Colonic mucosa (tissue), 4 donors: ENCODE data around the gene ABHD4. TPM values are rescaled to one million over a fixed set of nuclear protein-coding genes. Genes with fewer than 3 reads are reported as not detected.

ENCODE experiments used
- DNase-seq: peaks from one replicate; pipeline ENCODE4 v3.0.0-alpha.2; 2020
- H3K27ac ChIP-seq: fragments of 200-600 bp; one replicate; pipeline ENCODE4 v1.8.0; 2021
- H3K27me3 ChIP-seq: fragments of 200-600 bp; one replicate; pipeline ENCODE4 v1.8.0; 2021
- H3K36me3 ChIP-seq: fragments of 200-600 bp; one replicate; pipeline ENCODE4 v1.8.0; 2021
- H3K4me1 ChIP-seq: fragments of 200-600 bp; one replicate; pipeline ENCODE4 v1.8.0; 2021; ENCODE audit warnings: mild to moderate bottlenecking
- H3K4me3 ChIP-seq: fragments of 200-600 bp; one replicate; pipeline ENCODE4 v1.8.0; 2021
- H3K9ac ChIP-seq, 2 donors: one replicate each; pipeline ENCODE4 v1.7.0; 2013; ENCODE audit warnings: control low read depth in 2 of 2, low read depth in 2 of 2, low read length in 2 of 2
- H3K9me3 ChIP-seq: fragments of 200-600 bp; one replicate; pipeline ENCODE4 v1.8.0; 2021
- intact Hi-C: fragments of 100-400 bp; cut with DNase I; formaldehyde crosslinking; loops from one replicate; pipeline ENCODE4 v1.14.1; 2022
- total RNA-seq, 2 donors: library from RNA; stranded (reverse); fragmentation: NEBNext Ultra II Directional in 1 of 2; extraction: Animal tissue kit (Norgen Biotek cat#: 25700) in 1 of 2; gene quantifications; one replicate each; pipeline ENCODE4 v1.2.1, GENCODE V29; 2021
- TF ChIP-seq, protein P1 (sequence below): fragments of 200-600 bp; IDR thresholded peaks from one replicate; pipeline ENCODE4 v1.8.0; 2022; ENCODE audit warnings: antibody characterized with exemption, mild to moderate bottlenecking
- donor health status: healthy.
- donor health status: DM: no; HTN: no; CAD: no.
- donor health status: DM: no; HTN: no; CAD: no.

ABHD4 gene
- total RNA-seq, 2 donors from 2014 or later = 14.5 to 32.4 TPM

DNA sequence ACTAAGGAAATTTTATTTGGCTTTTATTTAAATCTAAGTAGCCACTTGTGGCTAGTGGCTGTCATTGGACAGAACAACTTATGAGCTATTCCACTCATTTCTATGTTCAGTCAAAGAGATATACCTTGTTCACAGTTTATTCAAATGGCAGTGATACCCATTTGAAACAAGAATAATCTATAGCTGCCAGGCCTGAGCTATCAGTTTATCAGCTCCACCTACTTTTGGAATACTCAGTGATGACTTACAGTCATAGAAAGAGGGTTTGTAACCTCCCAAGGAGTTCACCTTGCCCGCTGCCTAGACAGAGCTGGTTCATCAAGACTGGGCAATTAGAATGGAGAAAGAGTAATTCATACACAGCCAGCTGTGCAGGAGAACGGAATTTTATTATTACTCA is 4.5 kb upstream of the ABHD4 start:
- intact Hi-C loops = no loop called here
- Histone ChIP-seq H3K9me3 (no peaks in the 10 kb centered on the region), H3K27ac (no peak overlapping the region), H3K4me3 (no peak overlapping the region), H3K9ac (no peak overlapping the region), H3K36me3 (no peaks in the 10 kb centered on the region), H3K27me3 (no peaks in the 10 kb centered on the region), H3K4me1 (no peaks in the 10 kb centered on the region)
- no peak for DNase-seq
- TF ChIP-seq, protein P1, sequence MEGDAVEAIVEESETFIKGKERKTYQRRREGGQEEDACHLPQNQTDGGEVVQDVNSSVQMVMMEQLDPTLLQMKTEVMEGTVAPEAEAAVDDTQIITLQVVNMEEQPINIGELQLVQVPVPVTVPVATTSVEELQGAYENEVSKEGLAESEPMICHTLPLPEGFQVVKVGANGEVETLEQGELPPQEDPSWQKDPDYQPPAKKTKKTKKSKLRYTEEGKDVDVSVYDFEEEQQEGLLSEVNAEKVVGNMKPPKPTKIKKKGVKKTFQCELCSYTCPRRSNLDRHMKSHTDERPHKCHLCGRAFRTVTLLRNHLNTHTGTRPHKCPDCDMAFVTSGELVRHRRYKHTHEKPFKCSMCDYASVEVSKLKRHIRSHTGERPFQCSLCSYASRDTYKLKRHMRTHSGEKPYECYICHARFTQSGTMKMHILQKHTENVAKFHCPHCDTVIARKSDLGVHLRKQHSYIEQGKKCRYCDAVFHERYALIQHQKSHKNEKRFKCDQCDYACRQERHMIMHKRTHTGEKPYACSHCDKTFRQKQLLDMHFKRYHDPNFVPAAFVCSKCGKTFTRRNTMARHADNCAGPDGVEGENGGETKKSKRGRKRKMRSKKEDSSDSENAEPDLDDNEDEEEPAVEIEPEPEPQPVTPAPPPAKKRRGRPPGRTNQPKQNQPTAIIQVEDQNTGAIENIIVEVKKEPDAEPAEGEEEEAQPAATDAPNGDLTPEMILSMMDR = no peak

DNA sequence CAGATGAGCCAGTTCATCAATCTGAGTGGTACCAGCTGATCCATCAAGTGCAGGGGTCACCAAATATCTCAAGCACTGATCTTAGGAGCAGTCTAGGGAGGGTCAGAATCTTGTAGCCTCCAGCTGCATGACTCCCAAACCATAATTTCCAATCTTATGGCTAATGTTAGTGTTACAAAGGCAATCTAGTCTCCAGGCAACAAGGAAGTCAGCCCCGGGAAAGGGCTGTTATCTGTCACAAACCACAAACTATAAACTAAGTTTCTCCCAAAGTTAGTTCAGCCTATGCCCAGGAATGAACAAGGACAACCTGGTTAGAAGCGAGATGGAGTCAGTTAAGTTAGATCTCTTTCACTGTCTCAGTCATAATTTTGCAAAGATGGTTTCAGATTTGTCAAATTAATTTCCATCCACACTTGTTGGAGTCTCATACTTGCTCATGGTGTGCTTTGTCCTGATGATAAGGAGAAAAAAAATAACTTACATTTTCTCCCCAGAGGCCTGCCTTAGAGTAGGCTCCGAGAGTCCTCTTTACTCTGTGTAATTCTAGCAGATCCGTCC is 3.9 kb upstream of the ABHD4 start:
- DNase-seq = no peak
- Histone ChIP-seq H3K9ac (no peak overlapping the region), H3K9me3 (no peaks in the 10 kb centered on the region), H3K36me3 (no peaks in the 10 kb centered on the region), H3K27me3 (no peaks in the 10 kb centered on the region), H3K4me1 (no peaks in the 10 kb centered on the region), H3K4me3 (no peak overlapping the region), H3K27ac (no peak overlapping the region)
- intact Hi-C loops = no loop called here
- TF ChIP-seq, protein P1 = no peak

DNA sequence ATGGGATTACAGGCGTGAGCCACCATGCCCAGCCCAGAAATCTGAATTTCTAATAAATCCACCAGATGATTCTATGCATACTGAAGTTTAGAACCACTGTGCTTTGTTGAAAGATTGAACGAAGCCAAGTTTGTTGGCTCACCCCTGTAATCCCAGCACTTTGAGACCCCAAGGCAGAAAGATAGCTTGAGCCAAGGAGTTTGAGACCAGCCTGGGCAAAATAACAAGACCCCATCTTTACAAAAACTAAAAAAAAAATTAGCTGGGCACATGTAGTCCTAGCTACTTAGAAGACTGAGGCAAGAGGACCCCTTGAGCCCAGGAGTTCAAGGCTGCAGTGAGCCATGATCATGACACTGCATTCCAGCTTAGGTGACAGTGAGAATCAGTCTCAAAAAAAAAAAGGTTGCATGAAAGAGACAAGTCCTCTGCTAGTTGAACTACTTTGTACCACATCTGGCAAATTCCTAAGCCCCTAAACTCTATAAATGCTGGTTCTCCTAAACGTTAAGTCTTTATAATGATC is 1.7 kb upstream of the ABHD4 start:
- intact Hi-C loops = no loop called here
- TF ChIP-seq, protein P1 = no peak
- H3K4me3 ChIP-seq = no peak overlapping the region
- no peaks in the 10 kb centered on the region for H3K36me3 ChIP-seq
- no peaks in the 10 kb centered on the region for H3K9me3 ChIP-seq
- no peak overlapping the region for H3K9ac ChIP-seq
- no peak overlapping the region for H3K27ac ChIP-seq
- DNase-seq = no peak
- H3K4me1 ChIP-seq = no peaks in the 10 kb centered on the region
- no peaks in the 10 kb centered on the region for H3K27me3 ChIP-seq

GRCh38 chr14:22597265-22597664 is 835 bp upstream of the ABHD4 start:
- intact Hi-C loops = no loop called here
- no peak for DNase-seq
- no peaks in the 10 kb centered on the region for H3K9me3 ChIP-seq
- H3K4me3 ChIP-seq = no peak overlapping the region
- no peaks in the 10 kb centered on the region for H3K36me3 ChIP-seq
- TF ChIP-seq, protein P1 = no peak
- no peak overlapping the region for H3K27ac ChIP-seq
- no peaks in the 10 kb centered on the region for H3K27me3 ChIP-seq
- no peak overlapping the region for H3K9ac ChIP-seq
- no peaks in the 10 kb centered on the region for H3K4me1 ChIP-seq

DNA sequence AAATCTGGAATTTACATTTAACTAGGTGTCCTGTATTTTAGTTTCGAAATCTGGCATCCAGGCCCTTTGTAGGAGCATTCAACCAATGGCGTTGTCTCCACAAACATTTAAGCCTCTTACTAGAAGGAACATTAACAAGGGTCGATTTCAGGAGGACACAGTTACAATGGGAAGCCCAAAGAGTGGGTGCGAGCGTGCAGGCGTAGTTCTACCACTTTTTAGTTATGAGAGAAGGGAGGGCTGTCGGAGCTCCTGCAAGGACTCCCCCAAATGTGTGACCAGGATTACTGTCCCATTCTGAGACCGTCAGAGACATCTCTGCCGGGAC is 365 bp upstream of the ABHD4 start:
- H3K27ac ChIP-seq = peak overlapping the region; percentile 88
- DNase-seq = no peak
- TF ChIP-seq, protein P1 = no peak
- H3K36me3 ChIP-seq = no peaks in the 10 kb centered on the region
- H3K4me3 ChIP-seq = peak overlapping the region; percentile 56
- H3K4me1 ChIP-seq = no peaks in the 10 kb centered on the region
- peak overlapping the region; percentile 85 to 89 for H3K9ac ChIP-seq
- intact Hi-C loops = no loop called here
- H3K27me3 ChIP-seq = no peaks in the 10 kb centered on the region
- H3K9me3 ChIP-seq = no peaks in the 10 kb centered on the region
